Nephron (organoid): Measurements from ENCODE around the gene USPL1.

Experiments used
- H3K27ac Mint-ChIP-seq, 3 experiments: 2 replicates each; pipeline ENCODE4 v1.8.0; 2020; ENCODE audit warnings: mixed read lengths in 3 of 3, mild to moderate bottlenecking in 2 of 3, moderate library complexity in 1 of 3
- H3K27me3 Mint-ChIP-seq: 2 replicates; pipeline ENCODE4 v1.8.0; 2021; ENCODE audit warnings: low read depth, mild to moderate bottlenecking, moderate library complexity, mixed read lengths
- H3K36me3 Mint-ChIP-seq: 2 replicates; pipeline ENCODE4 v1.8.0; 2020; ENCODE audit warnings: low read depth, mixed read lengths
- H3K4me1 Mint-ChIP-seq: 2 replicates; pipeline ENCODE4 v1.8.0; 2020; ENCODE audit warnings: mixed read lengths
- H3K4me3 Mint-ChIP-seq, 3 experiments: 2 replicates each; pipeline ENCODE4 v1.8.0; 2020; ENCODE audit warnings: mild to moderate bottlenecking in 3 of 3, mixed read lengths in 3 of 3, moderate library complexity in 2 of 3
- H3K9me3 Mint-ChIP-seq: 2 replicates; pipeline ENCODE4 v1.8.0; 2020; ENCODE audit warnings: mixed read lengths
- TF ChIP-seq, protein P1 (sequence below), 3 experiments: fragments of 200-600 bp; sonication (generic); IDR thresholded peaks; one replicate each; pipeline ENCODE4 v1.5.0; 2021; ENCODE audit warnings: antibody characterized with exemption in 3 of 3; ENCODE audit not compliant: unreplicated experiment in 3 of 3

USPL1 gene

GRCh38 chr13:30577401-30577852, 40.3 kb upstream of the USPL1 start:
- Mint-ChIP-seq H3K9me3 (no peaks in the 10 kb centered on the region), H3K27ac (no peak overlapping the region), H3K4me3 (no peak overlapping the region), H3K36me3 (no peaks in the 10 kb centered on the region), H3K27me3 (no peaks in the 10 kb centered on the region), H3K4me1 (peaks cover 3% of the 10 kb centered on the region)
- TF ChIP-seq, protein P1, sequence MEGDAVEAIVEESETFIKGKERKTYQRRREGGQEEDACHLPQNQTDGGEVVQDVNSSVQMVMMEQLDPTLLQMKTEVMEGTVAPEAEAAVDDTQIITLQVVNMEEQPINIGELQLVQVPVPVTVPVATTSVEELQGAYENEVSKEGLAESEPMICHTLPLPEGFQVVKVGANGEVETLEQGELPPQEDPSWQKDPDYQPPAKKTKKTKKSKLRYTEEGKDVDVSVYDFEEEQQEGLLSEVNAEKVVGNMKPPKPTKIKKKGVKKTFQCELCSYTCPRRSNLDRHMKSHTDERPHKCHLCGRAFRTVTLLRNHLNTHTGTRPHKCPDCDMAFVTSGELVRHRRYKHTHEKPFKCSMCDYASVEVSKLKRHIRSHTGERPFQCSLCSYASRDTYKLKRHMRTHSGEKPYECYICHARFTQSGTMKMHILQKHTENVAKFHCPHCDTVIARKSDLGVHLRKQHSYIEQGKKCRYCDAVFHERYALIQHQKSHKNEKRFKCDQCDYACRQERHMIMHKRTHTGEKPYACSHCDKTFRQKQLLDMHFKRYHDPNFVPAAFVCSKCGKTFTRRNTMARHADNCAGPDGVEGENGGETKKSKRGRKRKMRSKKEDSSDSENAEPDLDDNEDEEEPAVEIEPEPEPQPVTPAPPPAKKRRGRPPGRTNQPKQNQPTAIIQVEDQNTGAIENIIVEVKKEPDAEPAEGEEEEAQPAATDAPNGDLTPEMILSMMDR (IDR thresholded peaks at IDR 0.05; ENCODE audit: unreplicated experiment in 3 of 3): no peak

- H3K27me3 Mint-ChIP-seq: no peaks in the 10 kb centered on the region
- H3K4me1 Mint-ChIP-seq: no peaks in the 10 kb centered on the region
- no peak overlapping the region for H3K27ac Mint-ChIP-seq
- H3K4me3 Mint-ChIP-seq: no peak overlapping the region
- TF ChIP-seq, protein P1 (IDR thresholded peaks at IDR 0.05; ENCODE audit: unreplicated experiment in 3 of 3): no peak
- no peaks in the 10 kb centered on the region for H3K36me3 Mint-ChIP-seq
- H3K9me3 Mint-ChIP-seq: no peaks in the 10 kb centered on the region
Measured at GRCh38 chr13:30580852-30581502, 36.7 kb upstream of the USPL1 start.

GRCh38 chr13:30581582-30581981, 36.1 kb upstream of the USPL1 start:
- TF ChIP-seq, protein P1 (IDR thresholded peaks at IDR 0.05; ENCODE audit: unreplicated experiment in 3 of 3): peak in 2 of 3 experiments; percentile 13 to 30
- Mint-ChIP-seq H3K4me3 (no peak overlapping the region), H3K27me3 (no peaks in the 10 kb centered on the region), H3K36me3 (no peaks in the 10 kb centered on the region), H3K9me3 (no peaks in the 10 kb centered on the region), H3K27ac (no peak overlapping the region), H3K4me1 (no peaks in the 10 kb centered on the region)

- no peaks in the 10 kb centered on the region for H3K27me3 Mint-ChIP-seq
- H3K36me3 Mint-ChIP-seq: no peaks in the 10 kb centered on the region
- H3K4me3 Mint-ChIP-seq: no peak overlapping the region
- TF ChIP-seq, protein P1 (IDR thresholded peaks at IDR 0.05; ENCODE audit: unreplicated experiment in 3 of 3): no peak
- H3K4me1 Mint-ChIP-seq: no peaks in the 10 kb centered on the region
- no peaks in the 10 kb centered on the region for H3K9me3 Mint-ChIP-seq
- H3K27ac Mint-ChIP-seq: no peak overlapping the region
Measured at GRCh38 chr13:30584051-30584731, 33.5 kb upstream of the USPL1 start.

DNA sequence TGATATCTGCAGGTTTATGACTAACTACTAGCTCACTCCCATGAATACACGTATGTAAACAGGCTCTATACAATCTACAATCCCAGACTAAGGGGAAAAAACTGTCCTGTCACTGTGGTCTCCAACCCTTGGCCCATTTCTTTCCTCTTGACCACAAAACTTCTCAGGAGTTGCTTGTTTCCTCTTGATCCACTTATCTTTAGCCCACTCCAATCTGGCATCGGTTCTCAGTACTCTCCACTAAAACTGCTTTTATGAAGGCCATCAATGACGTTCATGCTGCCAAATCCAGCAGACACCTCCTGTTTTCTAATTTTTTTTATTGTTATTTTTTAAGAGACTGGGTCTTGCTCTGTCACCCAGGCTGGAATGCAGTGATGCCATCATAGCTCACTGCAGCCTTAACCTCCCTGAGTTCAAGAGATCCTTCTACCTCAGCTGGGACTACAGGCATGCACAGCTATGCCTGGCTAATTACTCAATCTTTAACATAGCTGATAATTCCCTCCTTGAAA, 31.9 kb upstream of the USPL1 start:
- no peaks in the 10 kb centered on the region for H3K36me3 Mint-ChIP-seq
- H3K9me3 Mint-ChIP-seq: no peaks in the 10 kb centered on the region
- no peaks in the 10 kb centered on the region for H3K4me1 Mint-ChIP-seq
- H3K4me3 Mint-ChIP-seq: no peak overlapping the region
- no peak overlapping the region for H3K27ac Mint-ChIP-seq
- TF ChIP-seq, protein P1 (IDR thresholded peaks at IDR 0.05; ENCODE audit: unreplicated experiment in 3 of 3): no peak
- no peaks in the 10 kb centered on the region for H3K27me3 Mint-ChIP-seq
